Activated T-helper 2 cell treated with anti-CD3 and anti-CD28 coated beads, Interferon-gamma antibody, Interleukin-2, Interleukin-4, amounts not matched to agents 10 μg/mL and 5 μg/mL and 100 μg/mL, durations not matched to agents 14 hours and 24 hours and 36 hours (primary cell): ENCODE data around the gene HNRNPA3. TPM values are rescaled to one million over a fixed set of nuclear protein-coding genes. Genes with fewer than 3 reads are reported as not detected.
"Not testable (repeated sequence)": the region's sequence is repeated elsewhere in the genome, so short reads cannot be mapped to it uniquely, and the experiment has no call there.

Experiments
- DNase-seq: peaks from one replicate; pipeline ENCODE4 v3.0.0; 2021; ENCODE audit warnings: low spot score
- H3K27ac Mint-ChIP-seq: one replicate; pipeline ENCODE4 v1.8.0; 2021; ENCODE audit warnings: mixed read lengths
- H3K27me3 Mint-ChIP-seq: one replicate; pipeline ENCODE4 v1.8.0; 2021; ENCODE audit warnings: low read depth, mixed read lengths
- H3K36me3 Mint-ChIP-seq: one replicate; pipeline ENCODE4 v1.8.0; 2021; ENCODE audit warnings: low read depth, mixed read lengths
- H3K4me1 Mint-ChIP-seq: one replicate; pipeline ENCODE4 v1.8.0; 2021; ENCODE audit warnings: low read depth, mixed read lengths
- H3K4me3 Mint-ChIP-seq: one replicate; pipeline ENCODE4 v1.8.0; 2021; ENCODE audit warnings: low read depth, mild to moderate bottlenecking, moderate library complexity, mixed read lengths
- H3K9me3 Mint-ChIP-seq: one replicate; pipeline ENCODE4 v1.8.0; 2021; ENCODE audit warnings: mixed read lengths
- intact Hi-C: fragments of 100-400 bp; cut with micrococcal nuclease; formaldehyde crosslinking; loops from one replicate; pipeline ENCODE4 v1.15.1; 2023
- total RNA-seq: library from RNA; stranded (reverse); gene quantifications from 2 replicates; pipeline ENCODE4 v1.2.3, GENCODE V29; 2022

HNRNPA3 gene
- total RNA-seq, 1 donor from 2014 or later, result 323 TPM

- Mint-ChIP-seq H3K27me3 (peaks cover 29% of the 10 kb centered on the region), H3K27ac (no peak overlapping the region), H3K9me3 (no peaks in the 10 kb centered on the region), H3K4me3 (no peak overlapping the region), H3K36me3 (no peaks in the 10 kb centered on the region), H3K4me1 (no peaks in the 10 kb centered on the region)
- DNase-seq, result no peak
- intact Hi-C loops, result no loop called here
These were observed 33.4 kb upstream of the HNRNPA3 start for GRCh38 chr2:177179227-177179626.

- H3K36me3 Mint-ChIP-seq, H3K27ac Mint-ChIP-seq, H3K4me1 Mint-ChIP-seq, H3K4me3 Mint-ChIP-seq, H3K9me3 Mint-ChIP-seq, DNase-seq, intact Hi-C loops: not testable (repeated sequence)
- peaks cover 29% of the 10 kb centered on the region for H3K27me3 Mint-ChIP-seq
These were observed 32.9 kb upstream of the HNRNPA3 start for GRCh38 chr2:177179671-177180070.

- H3K27me3 Mint-ChIP-seq, result peaks cover 26% of the 10 kb centered on the region
- H3K9me3 Mint-ChIP-seq, result no peaks in the 10 kb centered on the region
- H3K36me3 Mint-ChIP-seq, result no peaks in the 10 kb centered on the region
- no peak overlapping the region for H3K27ac Mint-ChIP-seq
- intact Hi-C loops, result no loop called here
- no peaks in the 10 kb centered on the region for H3K4me1 Mint-ChIP-seq
- no peak overlapping the region for H3K4me3 Mint-ChIP-seq
- DNase-seq, result no peak
These were observed 32.2 kb upstream of the HNRNPA3 start for GRCh38 chr2:177180269-177181000.

GRCh38 chr2:177183860-177184259 lies 28.7 kb upstream of the HNRNPA3 start:
- DNase-seq, result no peak
- intact Hi-C loops, result no loop called here
- H3K9me3 Mint-ChIP-seq, result no peaks in the 10 kb centered on the region
- H3K4me3 Mint-ChIP-seq, result no peak overlapping the region
- H3K27me3 Mint-ChIP-seq, result peaks cover 24% of the 10 kb centered on the region
- H3K4me1 Mint-ChIP-seq, result no peaks in the 10 kb centered on the region
- H3K27ac Mint-ChIP-seq, result no peak overlapping the region
- no peaks in the 10 kb centered on the region for H3K36me3 Mint-ChIP-seq

- Mint-ChIP-seq H3K9me3 (no peaks in the 10 kb centered on the region), H3K27me3 (peaks cover 21% of the 10 kb centered on the region), H3K4me3 (no peak overlapping the region), H3K36me3 (no peaks in the 10 kb centered on the region), H3K4me1 (no peaks in the 10 kb centered on the region), H3K27ac (no peak overlapping the region)
- intact Hi-C loops, result no loop called here
- DNase-seq, result no peak
These were observed 28.0 kb upstream of the HNRNPA3 start for GRCh38 chr2:177184606-177185005.

GRCh38 chr2:177186038-177186437 lies 26.6 kb upstream of the HNRNPA3 start:
- H3K36me3 Mint-ChIP-seq, intact Hi-C loops, H3K4me1 Mint-ChIP-seq, DNase-seq, H3K4me3 Mint-ChIP-seq, H3K27ac Mint-ChIP-seq, H3K9me3 Mint-ChIP-seq: not testable (repeated sequence)
- peaks cover 17% of the 10 kb centered on the region for H3K27me3 Mint-ChIP-seq

GRCh38 chr2:177187631-177188312 lies 24.8 kb upstream of the HNRNPA3 start:
- no peak for DNase-seq
- Mint-ChIP-seq H3K4me3 (no peak overlapping the region), H3K36me3 (no peaks in the 10 kb centered on the region), H3K4me1 (no peaks in the 10 kb centered on the region), H3K27ac (no peak overlapping the region), H3K27me3 (peaks cover 11% of the 10 kb centered on the region), H3K9me3 (no peaks in the 10 kb centered on the region)
- intact Hi-C loops, result no loop called here

- intact Hi-C loops, result no loop called here
- H3K9me3 Mint-ChIP-seq, result no peaks in the 10 kb centered on the region
- H3K27me3 Mint-ChIP-seq, result peaks cover 5% of the 10 kb centered on the region
- no peak for DNase-seq
- H3K36me3 Mint-ChIP-seq, result no peaks in the 10 kb centered on the region
- H3K4me1 Mint-ChIP-seq, result peaks cover 3% of the 10 kb centered on the region
- H3K27ac Mint-ChIP-seq, result no peak overlapping the region
- no peak overlapping the region for H3K4me3 Mint-ChIP-seq
These were observed 23.8 kb upstream of the HNRNPA3 start for GRCh38 chr2:177188482-177189469.

GRCh38 chr2:177190941-177191340 lies 21.7 kb upstream of the HNRNPA3 start:
- Mint-ChIP-seq H3K27me3 (peaks cover 3% of the 10 kb centered on the region), H3K27ac (no peak overlapping the region), H3K9me3 (no peaks in the 10 kb centered on the region), H3K36me3 (no peaks in the 10 kb centered on the region), H3K4me1 (peaks cover 3% of the 10 kb centered on the region), H3K4me3 (no peak overlapping the region)
- DNase-seq, result no peak
- intact Hi-C loops, result no loop called here

- Mint-ChIP-seq H3K4me1 (peaks cover 3% of the 10 kb centered on the region), H3K4me3 (no peak overlapping the region), H3K27ac (no peak overlapping the region), H3K9me3 (no peaks in the 10 kb centered on the region), H3K36me3 (no peaks in the 10 kb centered on the region), H3K27me3 (no peaks in the 10 kb centered on the region)
- no peak for DNase-seq
- intact Hi-C loops, result no loop called here
These were observed 19.8 kb upstream of the HNRNPA3 start for GRCh38 chr2:177192788-177193187.

GRCh38 chr2:177193240-177193639 lies 19.4 kb upstream of the HNRNPA3 start:
- Mint-ChIP-seq H3K4me1 (peaks cover 3% of the 10 kb centered on the region), H3K9me3 (no peaks in the 10 kb centered on the region), H3K27ac (no peak overlapping the region), H3K4me3 (no peak overlapping the region), H3K27me3 (no peaks in the 10 kb centered on the region), H3K36me3 (no peaks in the 10 kb centered on the region)
- intact Hi-C loops, result no loop called here
- DNase-seq, result no peak

GRCh38 chr2:177195194-177195593 lies 17.4 kb upstream of the HNRNPA3 start:
- no peaks in the 10 kb centered on the region for H3K9me3 Mint-ChIP-seq
- intact Hi-C loops, result no loop called here
- no peak for DNase-seq
- no peak overlapping the region for H3K4me3 Mint-ChIP-seq
- no peaks in the 10 kb centered on the region for H3K36me3 Mint-ChIP-seq
- H3K27ac Mint-ChIP-seq, result no peak overlapping the region
- peaks cover 3% of the 10 kb centered on the region for H3K4me1 Mint-ChIP-seq
- H3K27me3 Mint-ChIP-seq, result no peaks in the 10 kb centered on the region
